OCI-LY1 (cell line): ENCODE data around the gene ADCY1.

ENCODE experiments used
- H2AFZ ChIP-seq: fragments of 200-600 bp; sonication (generic), shearing (Covaris generic); 2 replicates; pipeline ENCODE4 v1.6.0; 2014; ENCODE audit warnings: antibody characterized with exemption, mild to moderate bottlenecking, low read length
- H3F3A ChIP-seq: fragments of 200-600 bp; sonication (generic), shearing (Covaris generic); 2 replicates; pipeline ENCODE4 v1.6.0; 2014; ENCODE audit warnings: mild to moderate bottlenecking, antibody characterized with exemption, low read length, moderate library complexity; ENCODE audit not compliant: insufficient read depth
- H3K27ac ChIP-seq: fragments of 200-600 bp; sonication (generic); 2 replicates; pipeline ENCODE4 v1.5.1; 2014; ENCODE audit warnings: low read length, mixed run types, mild to moderate bottlenecking, low read depth; ENCODE audit not compliant: poor library complexity, severe bottlenecking
- H3K27me3 ChIP-seq: fragments of 200-600 bp; sonication (generic); 2 replicates; pipeline ENCODE4 v1.6.0; 2014; ENCODE audit warnings: antibody characterized with exemption, mild to moderate bottlenecking, low read length, moderate library complexity; ENCODE audit not compliant: insufficient read depth
- H3K36me3 ChIP-seq: fragments of 200-600 bp; sonication (generic); 2 replicates; pipeline ENCODE4 v1.6.1; 2014; ENCODE audit warnings: mild to moderate bottlenecking, antibody characterized with exemption, low read length, moderate library complexity, mixed read lengths; ENCODE audit not compliant: insufficient read depth
- H3K4me1 ChIP-seq: fragments of 200-600 bp; sonication (generic); 2 replicates; pipeline ENCODE4 v1.5.1; 2014; ENCODE audit warnings: mild to moderate bottlenecking, low read length, moderate library complexity; ENCODE audit not compliant: insufficient read depth, severe bottlenecking
- H3K4me2 ChIP-seq: fragments of 200-600 bp; sonication (generic), shearing (Covaris generic); 2 replicates; pipeline ENCODE4 v1.6.1; 2014; ENCODE audit warnings: low read length
- H3K4me3 ChIP-seq: fragments of 200-600 bp; sonication (generic); 2 replicates; pipeline ENCODE4 v1.5.1; 2014; ENCODE audit warnings: low read length, low read depth, mild to moderate bottlenecking, mixed read lengths; ENCODE audit not compliant: poor library complexity, severe bottlenecking
- H3K79me2 ChIP-seq: fragments of 200-600 bp; shearing (Covaris generic); 2 replicates; pipeline ENCODE4 v1.6.1; 2016; ENCODE audit warnings: mixed run types, low read length, mixed read lengths; ENCODE audit not compliant: insufficient read depth
- H3K9ac ChIP-seq: fragments of 200-600 bp; sonication (generic), shearing (Covaris generic); 2 replicates; pipeline ENCODE4 v1.6.1; 2014; ENCODE audit warnings: mild to moderate bottlenecking, low read length, mixed read lengths
- H3K9me2 ChIP-seq: fragments of 200-600 bp; sonication (generic), shearing (Covaris generic); 2 replicates; pipeline ENCODE4 v1.6.1; 2014; ENCODE audit warnings: low read depth, mild to moderate bottlenecking, low read length, mixed read lengths
- H3K9me3 ChIP-seq: fragments of 200-600 bp; shearing (Covaris generic); 2 replicates; pipeline ENCODE4 v1.6.1; 2014; ENCODE audit warnings: low read length, mixed read lengths
- H4K20me1 ChIP-seq: fragments of 200-600 bp; sonication (generic), shearing (Covaris generic); 2 replicates; pipeline ENCODE4 v1.6.0; 2016; ENCODE audit warnings: mild to moderate bottlenecking, low read length; ENCODE audit not compliant: insufficient read depth
- CTCF ChIP-seq: fragments of 200-600 bp; sonication (generic), shearing (Covaris generic); IDR thresholded peaks from 2 replicates; pipeline ENCODE4 v1.5.1; 2017; ENCODE audit warnings: mild to moderate bottlenecking, antibody characterized with exemption, low read length, moderate library complexity, mixed read lengths
- EZH2 ChIP-seq: fragments of 200-600 bp; sonication (generic), shearing (Covaris generic); IDR thresholded peaks from 2 replicates; pipeline ENCODE4 v1.8.0; 2017; ENCODE audit warnings: borderline replicate concordance, mixed run types, mild to moderate bottlenecking, antibody characterized with exemption, low read length, moderate library complexity, mixed read lengths

ADCY1 gene

DNA sequence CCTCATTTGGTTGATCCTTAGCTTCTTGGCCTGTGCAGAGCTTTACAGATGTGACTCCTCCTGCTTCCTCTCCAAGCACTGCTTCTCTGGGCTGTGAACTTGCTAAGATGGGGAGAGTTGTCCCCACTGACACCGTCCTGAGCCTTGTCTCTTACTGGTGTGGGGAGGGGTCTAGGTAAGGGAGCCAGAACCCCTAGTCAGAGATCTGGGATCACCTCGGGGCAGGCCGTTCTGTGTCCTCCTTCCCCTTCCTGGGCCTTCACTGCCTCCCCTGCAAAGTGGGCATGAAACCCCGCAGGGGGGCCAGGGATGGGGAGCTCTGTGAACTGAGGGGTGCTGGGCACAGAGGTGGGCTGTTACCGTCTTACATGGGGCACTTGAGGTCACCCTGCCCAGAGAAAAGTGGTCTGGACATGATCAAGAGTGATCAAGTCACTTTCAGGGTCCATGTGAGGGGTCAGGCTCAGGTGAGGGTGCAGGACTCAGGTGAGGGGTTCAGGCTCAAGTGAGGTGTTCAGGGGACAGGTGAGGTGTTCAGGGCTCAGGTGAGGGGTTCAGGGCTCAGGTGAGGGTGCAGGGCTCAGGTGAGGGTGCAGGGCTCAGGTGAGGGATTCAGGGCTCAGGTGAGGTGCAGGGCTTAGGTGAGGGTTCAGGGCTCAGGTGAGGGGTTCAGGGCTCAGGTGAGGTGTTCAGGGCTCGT lies 86.2 kb downstream of the ADCY1 start:
- Histone ChIP-seq H3K4me3 (no peak overlapping the region), H3K27me3 (no peaks in the 10 kb centered on the region), H4K20me1 (no peaks in the 10 kb centered on the region), H3K79me2 (no peaks in the 10 kb centered on the region), H3K9ac (no peak overlapping the region), H3K4me1 (no peaks in the 10 kb centered on the region), H3K9me3 (no peaks in the 10 kb centered on the region), H3K36me3 (no peaks in the 10 kb centered on the region), H3K9me2 (no peaks in the 10 kb centered on the region), H3F3A (no peaks in the 10 kb centered on the region), H2AFZ (no peak overlapping the region), H3K27ac (no peak overlapping the region), H3K4me2 (no peak overlapping the region)
- TF ChIP-seq CTCF, result no peak

DNA sequence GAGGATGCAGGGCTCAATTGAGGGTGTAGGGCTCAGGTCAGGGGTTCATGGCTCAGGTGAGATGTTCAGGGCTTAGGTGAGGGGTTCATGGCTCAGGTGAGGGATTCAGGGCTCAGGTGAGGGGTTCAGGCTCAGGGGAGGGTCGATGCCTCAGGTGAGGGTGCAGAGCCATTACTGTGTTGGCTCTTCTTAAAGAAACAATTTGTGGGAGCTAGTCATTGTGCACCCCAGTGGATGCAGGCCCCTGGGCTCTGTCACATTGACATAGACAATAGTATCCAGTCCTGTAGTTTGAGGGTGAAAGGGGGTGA lies 86.7 kb downstream of the ADCY1 start:
- H3K4me2 ChIP-seq, result no peak overlapping the region
- H4K20me1 ChIP-seq, result no peaks in the 10 kb centered on the region
- H3K27me3 ChIP-seq, result no peaks in the 10 kb centered on the region
- H3K4me3 ChIP-seq, result no peak overlapping the region
- H3F3A ChIP-seq, result no peaks in the 10 kb centered on the region
- no peaks in the 10 kb centered on the region for H3K4me1 ChIP-seq
- no peaks in the 10 kb centered on the region for H3K9me2 ChIP-seq
- no peak overlapping the region for H2AFZ ChIP-seq
- H3K36me3 ChIP-seq, result no peaks in the 10 kb centered on the region
- no peak for TF ChIP-seq CTCF
- no peak overlapping the region for H3K27ac ChIP-seq
- H3K9me3 ChIP-seq, result no peaks in the 10 kb centered on the region
- H3K9ac ChIP-seq, result no peak overlapping the region
- H3K79me2 ChIP-seq, result no peaks in the 10 kb centered on the region

DNA sequence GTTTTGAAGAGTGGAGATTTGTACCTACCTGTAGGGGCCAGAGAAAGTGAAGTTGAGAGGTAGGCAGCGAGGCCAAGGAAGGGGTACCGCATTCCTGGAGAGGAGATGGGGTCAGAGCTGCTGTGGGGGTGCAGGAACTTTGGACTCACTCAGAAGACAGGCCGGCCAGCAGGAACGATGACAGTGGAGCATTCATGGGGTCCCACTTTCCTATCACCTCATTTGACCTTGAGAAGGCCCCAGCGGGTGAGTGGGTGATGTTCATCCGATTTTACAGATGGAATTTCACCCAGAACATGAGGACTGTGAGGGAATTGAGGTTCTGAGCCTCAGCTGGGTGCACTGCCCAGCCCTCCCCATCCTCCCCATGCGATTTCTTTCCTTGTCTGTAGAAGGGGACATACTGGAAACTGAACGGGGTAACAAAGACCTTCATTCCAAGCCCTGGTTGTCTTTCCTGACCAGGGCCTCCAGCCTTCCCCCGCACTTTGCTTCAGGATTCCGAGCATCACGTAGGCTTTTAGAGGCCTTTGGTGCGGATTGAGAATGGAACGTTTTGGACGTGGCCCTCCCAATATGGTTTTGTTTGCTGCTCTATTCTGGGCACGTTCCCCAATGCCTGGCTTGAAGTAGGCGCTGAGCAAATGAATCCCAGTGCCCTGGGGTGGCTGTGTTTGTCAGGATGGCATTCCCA lies 87.3 kb downstream of the ADCY1 start:
- no peaks in the 10 kb centered on the region for H3K36me3 ChIP-seq

More for the DNA sequence above, 87.3 kb downstream of the ADCY1 start:
- H3K4me1 ChIP-seq, result no peaks in the 10 kb centered on the region
- H3K4me2 ChIP-seq, result no peak overlapping the region
- H3K27ac ChIP-seq, result no peak overlapping the region
- no peaks in the 10 kb centered on the region for H3K9me3 ChIP-seq
- H3K4me3 ChIP-seq, result no peak overlapping the region
- H2AFZ ChIP-seq, result no peak overlapping the region
- no peaks in the 10 kb centered on the region for H3K9me2 ChIP-seq
- no peaks in the 10 kb centered on the region for H3F3A ChIP-seq
- H3K27me3 ChIP-seq, result no peaks in the 10 kb centered on the region
- TF ChIP-seq EZH2 (no peak), CTCF (no peak)
- no peaks in the 10 kb centered on the region for H4K20me1 ChIP-seq
- no peaks in the 10 kb centered on the region for H3K79me2 ChIP-seq
- no peak overlapping the region for H3K9ac ChIP-seq
